Middle frontal gyrus (tissue), 1 donor: ENCODE measurements around the gene SRGAP2C.
"Not testable (repeated sequence)": the region's sequence is repeated elsewhere in the genome, so short reads cannot be mapped to it uniquely, and the experiment has no call there.

Experiments used
- DNase-seq: peaks from one replicate; pipeline ENCODE4 v3.0.0-alpha.2; 2015; ENCODE audit warnings: low spot score; ENCODE audit errors: extremely low spot score

The SRGAP2C gene

GRCh38 chr1:121414905-121415304 lies 230.1 kb downstream of the SRGAP2C start:
- DNase-seq = no peak

GRCh38 chr1:121417325-121417923 lies 232.6 kb downstream of the SRGAP2C start:
- DNase-seq = no peak

GRCh38 chr1:121418369-121419049 lies 233.7 kb downstream of the SRGAP2C start:
- DNase-seq = no peak

- not testable (repeated sequence) for DNase-seq
Observed at GRCh38 chr1:121419050-121419615, 234.4 kb downstream of the SRGAP2C start.

GRCh38 chr1:121421490-121421889 lies 236.7 kb downstream of the SRGAP2C start:
- DNase-seq = not testable (repeated sequence)

- not testable (repeated sequence) for DNase-seq
Observed at GRCh38 chr1:121423956-121424355, 239.2 kb downstream of the SRGAP2C start.

- DNase-seq = not testable (repeated sequence)
Observed at GRCh38 chr1:121433517-121433916, 248.7 kb downstream of the SRGAP2C start.

- not testable (repeated sequence) for DNase-seq
Observed at GRCh38 chr1:121438862-121439261, 254.1 kb downstream of the SRGAP2C start.

GRCh38 chr1:121440993-121441392 lies 256.2 kb downstream of the SRGAP2C start:
- no peak for DNase-seq
